Stimulated activated CD8-positive, alpha-beta memory T cell treated with anti-CD3 and anti-CD28 coated beads, Interleukin-2, amount 100 ng/mL, for 48 hours (primary cell): ENCODE results near the gene HPGD.

Experiments
- DNase-seq, 2 donors: peaks; one replicate each; pipeline ENCODE4 v3.0.0-alpha.2; 2020; ENCODE audit warnings: low read depth in 2 of 2

HPGD gene

DNA sequence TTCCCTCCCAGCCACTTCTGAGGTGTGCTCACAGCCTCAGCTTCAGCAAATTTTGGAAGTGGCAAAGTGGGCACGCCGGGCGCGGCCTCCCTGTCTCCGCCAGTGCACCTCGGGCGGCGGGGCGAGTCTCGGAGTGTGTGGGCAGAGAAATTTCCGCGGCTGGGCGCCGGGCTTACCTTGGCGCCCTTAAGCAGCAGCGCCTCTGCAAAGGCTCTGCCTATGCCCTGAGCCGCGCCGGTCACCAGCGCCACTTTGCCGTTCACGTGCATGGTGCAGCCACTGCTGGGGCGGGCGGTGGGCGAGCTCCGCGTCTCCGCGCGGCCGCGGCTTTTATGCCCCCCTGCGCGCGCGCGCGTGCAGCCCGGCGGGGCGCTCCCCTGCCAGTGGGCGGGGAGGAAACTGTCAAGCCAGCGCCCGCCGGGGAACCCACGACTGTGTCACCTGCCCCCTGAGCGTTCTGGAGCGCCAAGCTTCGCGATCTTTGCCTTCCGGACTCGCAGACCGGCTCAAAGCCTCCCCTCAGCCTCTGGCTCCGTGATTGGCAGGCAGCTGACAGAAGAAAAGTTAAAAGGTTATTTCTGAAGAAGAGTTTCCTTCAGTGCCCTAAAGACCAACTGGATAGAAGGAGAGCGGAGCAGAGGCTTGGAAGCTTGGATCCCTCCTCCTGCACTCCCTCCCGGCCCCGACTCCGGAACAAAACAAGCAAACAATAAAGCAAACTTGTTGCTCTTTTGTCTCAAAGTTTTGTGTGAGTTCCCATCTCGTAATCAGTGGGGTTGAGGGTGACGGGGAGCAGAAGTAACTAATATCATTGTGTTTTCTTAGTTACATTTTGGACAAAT lies at the start of gene HPGD:
TSS of gene HPGD (minus strand) at position 306 of the 842 bp plus-strand sequence. CDS start at position 269, 37 bp downstream.
- peak; percentile 40 to 58 for DNase-seq

DNA sequence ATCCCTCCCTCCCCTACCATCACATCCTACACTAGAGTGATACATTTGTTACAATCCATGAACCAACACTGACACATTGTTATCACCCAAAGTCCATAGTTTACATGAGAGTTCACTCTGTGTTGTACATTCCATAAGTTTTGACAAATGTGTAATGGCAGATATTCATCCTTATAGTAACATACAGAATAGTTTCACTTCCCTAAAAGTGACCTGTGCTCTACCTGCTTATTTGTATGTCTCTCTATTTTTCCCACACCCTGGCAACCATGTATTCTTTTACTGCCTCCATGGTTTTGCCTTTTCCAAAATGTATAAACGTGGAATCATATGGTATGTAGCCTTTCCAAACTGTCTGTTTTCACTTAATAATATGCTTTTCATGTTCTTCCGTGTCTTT lies 42.2 kb upstream of the HPGD start:
- no peak for DNase-seq

DNA sequence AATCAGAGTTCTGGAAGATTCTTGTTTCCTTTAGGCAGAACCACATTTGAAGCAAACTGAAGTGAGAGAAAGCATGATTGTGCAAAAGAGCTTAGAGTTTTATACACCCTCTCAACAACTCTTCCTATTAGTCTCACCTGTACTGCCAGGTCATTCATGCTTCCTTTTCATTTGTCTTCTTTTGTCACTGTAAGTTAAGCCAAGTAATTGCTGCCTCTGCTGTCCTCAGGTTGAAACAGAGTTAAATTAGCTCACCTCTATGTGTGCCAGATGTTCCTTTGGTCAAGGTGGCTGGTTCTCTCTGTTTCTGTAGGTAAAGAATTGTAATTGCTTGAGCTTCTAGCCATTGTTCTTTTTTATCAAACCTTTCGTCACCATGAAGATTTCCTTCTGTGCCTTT lies 41.1 kb upstream of the HPGD start:
- DNase-seq, result no peak

DNA sequence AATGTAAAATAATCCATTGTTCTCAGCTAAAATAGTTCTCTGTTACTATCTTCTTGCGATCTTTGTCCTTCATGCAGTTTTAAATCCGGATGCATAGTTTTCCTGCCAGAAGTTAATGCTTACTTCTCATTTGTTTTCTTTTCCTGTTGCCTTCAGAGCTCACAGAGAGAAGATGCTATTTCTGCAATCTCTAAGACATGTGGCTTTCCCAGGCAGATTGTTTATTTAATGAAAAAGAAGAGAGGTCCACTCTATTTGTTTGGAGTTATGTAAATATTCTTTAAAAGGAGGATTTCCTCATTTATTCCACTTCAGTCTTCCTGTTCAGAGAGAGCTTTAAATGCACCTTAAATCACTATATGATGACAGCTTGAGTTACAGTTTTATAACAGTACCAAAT lies 39.3 kb upstream of the HPGD start:
- DNase-seq, result no peak

DNA sequence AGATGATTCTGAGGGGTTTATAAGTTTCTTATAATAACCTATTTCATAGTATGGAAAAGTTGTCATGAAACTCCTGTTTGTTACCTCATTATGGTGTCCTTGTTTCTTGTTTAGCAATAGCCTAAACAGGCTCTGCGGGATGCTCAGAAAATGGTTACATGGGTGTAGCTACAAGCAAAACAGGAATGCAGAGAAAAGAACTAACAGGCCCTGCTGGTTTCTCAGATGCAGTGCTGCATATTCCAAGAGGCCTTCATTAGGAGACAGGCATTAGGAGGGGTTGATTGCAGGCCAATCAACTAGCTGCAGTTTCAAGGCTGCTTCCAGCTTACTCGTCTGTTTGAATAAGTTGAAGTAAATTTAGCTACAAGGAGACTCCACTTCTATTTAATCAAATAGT lies 37.6 kb upstream of the HPGD start:
- DNase-seq, result no peak

DNA sequence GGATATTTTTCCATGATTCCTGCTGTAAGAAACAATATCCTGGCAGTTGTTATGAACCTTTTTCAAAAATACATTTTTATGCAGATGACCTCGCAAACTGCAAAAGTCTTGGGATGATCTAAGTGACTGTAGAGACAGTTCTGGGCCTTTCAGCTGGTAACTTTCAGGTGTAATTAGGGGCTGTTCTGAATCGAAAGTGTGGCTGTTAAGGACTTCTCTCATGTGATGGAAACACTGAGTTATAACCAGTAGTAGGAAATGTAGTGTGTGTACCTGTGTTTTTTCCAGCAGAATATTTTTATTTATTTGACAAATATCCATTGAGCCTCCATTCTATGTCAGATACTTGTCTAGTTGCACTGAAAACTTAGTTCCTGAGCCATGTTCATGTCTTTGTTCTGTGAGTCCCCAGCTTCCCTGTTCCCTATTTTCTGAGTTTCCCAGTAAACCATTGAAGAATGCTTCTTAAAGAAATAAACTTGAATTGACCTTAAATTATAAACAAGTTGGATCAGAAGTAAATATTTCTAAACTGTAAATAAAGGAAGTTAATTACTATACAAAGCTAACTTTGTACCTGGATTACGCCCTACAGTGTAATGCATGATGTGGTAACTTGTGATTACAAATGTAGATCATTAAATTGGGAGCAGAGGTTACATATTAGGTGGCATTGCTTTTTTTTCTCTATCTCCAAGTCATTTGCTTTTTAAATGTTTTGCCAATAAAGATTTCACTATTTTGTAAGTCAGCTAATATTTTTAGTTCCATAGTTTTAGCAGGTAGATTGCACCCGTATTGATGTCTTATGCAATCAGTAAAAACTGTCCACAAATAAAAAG lies 33.7 kb upstream of the HPGD start:
- DNase-seq, result no peak

DNA sequence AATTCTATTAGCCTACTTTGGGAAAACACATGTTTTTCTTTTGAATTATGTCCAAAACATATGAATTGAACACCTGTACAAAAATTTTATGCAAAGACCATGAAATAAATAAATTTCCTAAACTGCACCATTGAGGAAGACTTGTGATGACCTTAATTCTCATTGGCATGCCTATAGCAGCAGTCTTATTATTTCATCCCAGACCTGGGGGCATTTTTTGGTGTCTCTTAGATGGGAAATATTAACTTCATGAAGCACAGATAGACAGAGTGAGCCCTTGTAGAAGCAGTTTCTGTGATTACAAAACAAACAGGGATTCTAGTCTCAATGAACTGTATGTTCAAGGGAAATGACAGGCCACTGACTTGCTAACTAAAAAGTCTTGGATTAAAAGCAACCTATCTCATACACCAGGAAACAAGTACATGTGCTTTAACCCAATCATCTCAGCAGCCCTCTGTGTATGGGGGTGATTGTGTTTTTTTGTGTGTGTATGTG lies 32.0 kb upstream of the HPGD start:
- no peak for DNase-seq

DNA sequence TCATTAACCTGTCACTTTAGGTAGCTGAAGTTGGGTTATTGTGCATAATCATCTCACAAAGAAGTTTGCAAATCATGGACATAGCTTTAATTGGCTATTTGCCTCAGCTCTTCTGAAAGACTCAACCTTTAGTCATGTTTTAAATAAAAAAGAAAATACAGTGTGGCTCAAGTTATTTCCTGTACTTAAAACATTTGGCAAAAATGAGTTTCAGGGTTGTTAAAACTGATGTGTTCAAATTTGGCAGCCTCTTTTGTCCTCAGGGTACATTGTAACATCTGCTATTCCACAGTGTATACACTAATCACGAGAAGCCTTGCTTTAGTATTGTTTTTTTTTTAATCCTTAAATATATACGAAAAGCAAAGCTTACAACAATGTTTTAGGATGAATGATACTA lies 31.5 kb upstream of the HPGD start:
- no peak for DNase-seq

DNA sequence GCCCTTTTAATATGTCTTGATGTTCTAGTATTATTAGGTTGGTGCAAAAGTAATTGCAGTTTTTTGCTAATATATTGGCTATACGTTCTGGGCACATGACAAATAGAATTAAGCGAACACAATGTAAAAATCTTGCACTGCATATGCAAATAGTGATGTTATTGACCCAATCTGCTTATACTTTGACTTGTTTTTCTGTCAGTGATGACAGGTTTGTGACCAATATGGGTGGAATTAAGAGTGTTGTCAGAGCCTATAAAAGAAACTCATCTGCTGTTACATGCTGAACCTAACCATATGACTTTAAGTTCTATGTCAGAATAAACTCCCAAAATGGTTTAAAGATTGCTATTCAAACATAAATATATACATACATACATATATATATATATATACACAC lies 30.7 kb upstream of the HPGD start:
- DNase-seq, result no peak

DNA sequence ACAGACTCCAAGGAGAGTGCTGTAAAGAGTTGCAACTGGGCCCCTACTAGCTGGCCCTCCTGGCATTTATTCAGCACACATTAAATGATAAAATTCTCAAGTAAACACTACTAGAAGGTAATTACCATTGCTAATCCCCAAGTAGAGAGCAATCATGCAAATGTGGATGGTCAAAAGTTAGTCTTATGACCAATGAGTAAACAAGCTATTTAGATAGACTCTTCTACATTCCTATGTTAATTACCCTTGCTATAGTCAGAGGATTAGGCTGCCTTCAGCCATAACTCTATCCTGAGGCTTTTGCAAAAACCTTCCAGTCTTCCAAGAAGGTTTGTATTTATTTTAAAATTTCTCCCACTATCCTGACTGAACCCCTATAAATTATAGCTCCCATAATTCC lies 28.3 kb upstream of the HPGD start:
- no peak for DNase-seq

DNA sequence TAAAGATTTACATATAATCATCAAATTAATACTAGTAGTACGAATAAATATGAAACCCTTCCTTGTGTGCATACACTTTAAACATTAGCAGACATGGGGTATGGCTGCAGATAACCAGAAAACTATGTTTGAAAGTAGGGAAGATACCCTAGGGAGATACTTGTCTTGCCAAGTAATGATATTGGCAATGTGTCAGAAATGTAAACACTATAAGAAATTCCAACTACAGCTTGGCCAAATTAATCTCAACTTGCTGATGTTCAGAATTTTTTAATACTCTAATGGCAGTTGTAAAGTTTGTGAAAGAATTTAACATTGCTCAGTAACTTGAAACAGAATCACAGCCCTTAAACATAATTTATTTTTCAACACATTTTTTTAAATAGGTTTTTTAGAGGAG lies 27.4 kb upstream of the HPGD start:
- DNase-seq, result no peak

DNA sequence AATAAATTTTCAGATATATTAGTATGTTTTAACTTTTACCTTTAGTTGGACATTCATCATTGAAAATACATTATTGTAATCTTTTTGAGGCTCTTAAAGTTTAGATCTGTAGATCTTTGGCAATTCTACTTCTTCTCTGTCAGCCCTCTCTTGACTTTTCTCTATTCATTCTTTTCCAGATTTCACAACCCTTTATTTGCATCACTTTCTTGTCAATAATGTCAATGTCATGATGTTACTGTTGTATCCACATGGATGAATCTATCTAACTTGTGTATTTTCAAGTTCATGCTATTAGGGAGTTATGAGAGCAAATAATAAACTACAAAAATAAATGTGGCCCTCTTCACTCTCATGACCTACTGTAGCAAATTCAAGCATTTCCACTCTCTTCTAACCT lies 23.0 kb upstream of the HPGD start:
- no peak for DNase-seq

DNA sequence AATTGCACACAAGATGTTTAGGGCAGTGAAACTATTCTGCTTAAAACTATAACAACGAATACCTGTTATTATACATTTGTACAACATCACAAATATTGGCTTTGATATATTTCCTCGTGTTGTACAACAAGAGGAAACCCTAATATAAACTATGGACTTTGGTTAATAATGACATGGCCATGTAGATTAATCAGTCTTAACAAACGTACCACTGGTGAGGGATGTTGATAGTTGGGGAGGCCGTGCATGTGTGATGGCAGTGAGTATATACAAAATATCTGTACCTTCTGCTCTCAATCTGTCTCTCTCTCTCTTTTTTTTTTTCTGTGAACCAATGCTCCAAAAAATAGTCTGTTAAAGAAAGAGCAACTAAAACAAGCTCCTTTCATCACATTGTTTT lies 22.2 kb upstream of the HPGD start:
- no peak for DNase-seq

DNA sequence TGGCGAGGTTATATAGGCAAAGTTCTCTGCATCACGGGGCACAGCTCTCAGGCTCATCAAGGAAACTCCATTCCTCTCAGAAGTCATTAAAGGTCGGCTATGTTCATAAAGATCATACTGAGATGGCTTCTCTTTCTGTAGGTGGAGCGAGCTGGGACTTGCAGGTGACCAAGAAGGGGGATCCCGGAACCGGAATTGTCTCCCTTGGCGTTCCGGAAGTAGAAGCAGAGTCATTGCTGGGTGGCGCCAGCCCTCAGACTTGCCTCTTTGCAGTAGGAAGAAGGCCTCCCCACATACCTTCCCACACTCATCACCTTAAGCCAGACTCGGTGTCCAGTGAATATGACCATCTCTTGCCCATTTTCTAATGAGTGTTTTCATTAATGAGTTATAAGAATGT lies 17.9 kb upstream of the HPGD start:
- DNase-seq, result no peak

DNA sequence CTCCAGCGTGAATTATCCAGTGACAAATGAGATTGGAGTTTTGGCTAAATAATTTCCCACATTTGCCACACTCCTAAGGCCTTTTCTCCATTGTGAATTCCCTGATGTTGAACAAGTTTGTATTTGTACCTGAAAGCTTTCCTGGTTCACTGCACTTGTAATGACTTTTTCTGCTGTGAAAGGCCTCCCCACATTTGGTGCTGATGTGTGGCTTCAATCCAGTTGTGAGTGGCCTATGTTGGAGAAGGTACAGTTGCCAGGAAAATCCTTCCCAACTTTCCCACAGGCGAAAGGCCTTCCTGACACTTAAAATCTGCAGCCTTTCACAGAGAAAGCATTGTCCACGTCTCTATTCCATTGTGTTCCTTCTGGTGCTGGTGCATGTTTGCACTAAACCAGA lies 17.3 kb upstream of the HPGD start:
- no peak for DNase-seq

DNA sequence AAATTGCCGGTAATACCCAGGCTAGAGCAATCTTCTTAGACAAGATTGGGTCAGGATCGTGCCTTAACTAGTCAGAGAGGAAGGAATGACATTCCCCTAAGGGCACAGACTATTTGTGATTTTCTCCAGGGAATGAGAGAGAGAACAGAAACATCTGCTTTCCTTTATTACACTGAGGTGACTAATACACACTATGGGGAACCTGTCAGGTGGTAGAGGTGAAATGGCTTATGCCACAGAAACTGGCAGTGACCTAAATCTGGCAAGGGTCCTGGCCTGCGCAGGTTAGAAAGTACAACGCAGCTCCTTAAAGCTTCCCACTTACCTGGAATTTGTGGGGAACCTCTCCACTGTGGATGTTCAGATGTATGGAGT lies 16.6 kb upstream of the HPGD start:
- no peak for DNase-seq

DNA sequence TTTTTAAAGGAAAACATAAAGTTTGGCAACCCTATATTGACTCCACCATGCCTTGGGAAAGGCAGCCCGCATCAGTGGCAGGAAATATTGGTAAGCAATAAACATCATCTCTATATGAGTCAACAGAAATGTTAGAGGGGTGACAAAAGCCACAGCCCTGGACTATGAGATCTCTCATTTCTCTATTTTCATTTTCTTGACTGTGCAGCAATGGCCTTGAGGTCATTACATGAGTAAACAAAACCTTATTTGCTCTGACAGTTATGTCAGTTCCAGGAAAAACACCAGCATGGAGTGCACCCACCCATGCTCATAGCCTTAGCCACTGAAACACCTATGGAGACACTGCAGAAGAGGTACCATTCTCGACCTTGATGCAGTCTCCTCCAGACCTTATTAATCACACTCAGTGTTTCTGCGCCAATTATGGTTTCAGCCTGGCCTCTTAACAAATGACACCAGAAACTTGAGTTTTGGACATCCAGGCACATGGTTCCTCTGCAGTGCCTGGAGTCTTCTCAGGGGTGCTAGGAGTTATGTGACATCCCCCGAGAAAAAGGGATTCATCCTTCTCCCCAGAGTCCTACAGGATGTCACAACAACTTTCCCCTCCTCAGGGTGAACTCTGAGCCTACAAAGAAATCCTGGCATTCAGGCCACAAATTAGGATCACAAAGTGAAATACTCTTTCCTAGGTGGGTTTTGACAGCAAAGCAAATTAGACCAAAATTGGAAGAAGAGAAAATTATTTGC lies 16.0 kb upstream of the HPGD start:
- no peak for DNase-seq

DNA sequence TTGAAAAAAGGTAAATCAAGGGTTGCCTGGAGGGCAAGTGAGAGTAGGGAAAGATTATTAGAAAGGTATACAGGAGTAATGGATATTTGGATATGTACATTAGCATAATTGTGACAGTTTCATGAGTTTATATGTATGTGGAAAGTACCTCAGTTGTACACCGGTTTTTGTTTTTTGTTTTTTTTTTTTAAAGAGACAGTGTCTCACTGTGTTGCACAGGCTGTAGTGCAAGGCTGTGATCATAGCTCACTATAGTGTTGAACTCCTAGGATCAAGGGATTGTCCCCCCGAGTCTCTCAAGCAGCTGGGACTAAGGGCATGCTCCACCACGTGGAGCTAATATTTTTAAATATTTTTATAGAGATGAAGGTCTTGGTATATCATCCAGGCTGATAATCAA lies 15.3 kb upstream of the HPGD start:
- no peak for DNase-seq

DNA sequence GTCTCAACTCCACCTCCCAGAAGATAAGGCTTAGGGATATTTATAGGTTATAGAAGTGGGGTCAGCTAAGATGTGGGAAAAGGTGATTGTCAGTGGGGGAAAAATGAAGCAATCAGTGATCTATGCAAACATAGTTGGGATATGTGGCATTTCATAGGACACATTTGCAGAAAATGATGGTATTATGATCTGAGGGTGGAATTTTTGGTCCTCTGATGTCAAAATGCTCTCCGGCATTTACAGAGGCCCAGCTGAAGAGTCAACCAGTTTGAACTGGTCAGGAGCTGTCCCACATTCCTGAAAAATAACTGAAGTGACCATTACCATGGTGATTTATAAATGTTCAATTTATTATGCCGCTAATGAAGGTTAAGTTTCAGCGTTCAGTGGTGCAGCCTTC lies 12.2 kb upstream of the HPGD start:
- no peak for DNase-seq

DNA sequence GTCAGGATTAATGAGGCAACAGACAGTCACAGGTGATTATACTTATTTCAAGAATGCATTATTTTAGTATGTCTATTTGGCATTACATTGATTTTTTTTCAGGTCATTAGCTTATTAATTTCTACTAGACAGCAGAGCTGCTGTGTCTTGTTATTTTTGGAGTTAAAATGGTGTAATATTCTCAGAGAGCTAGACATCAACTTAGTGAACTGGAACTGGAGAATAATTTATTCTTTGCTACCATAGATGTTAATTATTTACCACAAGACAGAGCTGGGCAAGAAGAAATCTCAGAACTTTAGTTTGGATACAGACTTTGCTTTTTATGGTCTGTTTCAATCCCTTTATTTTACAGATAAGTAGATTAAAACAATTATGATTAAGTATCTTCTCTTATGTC lies 10.2 kb upstream of the HPGD start:
- DNase-seq, result no peak

DNA sequence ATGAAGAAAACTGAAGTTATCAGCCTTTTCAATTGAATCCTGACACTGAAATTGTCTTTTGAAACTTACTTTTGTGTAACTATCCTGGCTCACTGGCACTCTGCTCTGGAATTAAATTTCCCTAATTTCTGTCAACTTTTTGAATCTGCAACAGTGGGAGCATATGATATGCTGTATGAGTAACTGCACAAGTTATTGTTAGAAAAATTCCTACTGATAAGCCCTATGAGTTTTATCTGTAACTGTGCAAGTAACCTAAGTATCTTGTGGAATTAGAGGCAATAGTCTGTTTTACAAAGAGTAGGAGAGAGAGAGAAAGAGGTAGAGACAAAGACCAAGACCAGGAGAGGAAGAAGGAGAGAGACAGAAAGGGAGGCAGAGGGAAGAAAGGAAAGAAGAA lies 9.2 kb upstream of the HPGD start:
- DNase-seq, result no peak

DNA sequence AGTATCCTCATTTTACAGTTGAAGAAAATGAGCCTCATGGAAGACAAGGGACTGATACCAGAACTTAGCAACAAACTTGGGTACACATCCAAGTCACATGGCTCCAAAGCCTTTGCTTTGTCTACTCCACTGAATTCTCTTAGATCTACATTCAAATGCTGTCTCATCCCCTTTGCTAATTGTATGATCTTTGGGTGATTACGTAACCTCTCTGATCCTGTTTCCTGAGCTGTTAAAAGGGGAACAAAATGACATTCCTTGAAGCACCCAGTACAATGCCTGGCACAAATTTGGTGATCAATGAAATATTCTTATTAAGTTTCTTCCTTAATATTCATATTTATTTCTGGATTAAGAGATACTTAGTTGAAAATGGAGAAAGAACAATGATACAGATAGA lies 5.9 kb upstream of the HPGD start:
- no peak for DNase-seq
